ENCODE measurements around the gene ITK. TPM values are rescaled to one million over a fixed set of nuclear protein-coding genes. Genes with fewer than 3 reads are reported as not detected.

ITK gene
- total and polyA plus RNA-seq, 9 donors: 0.35 to 2.1 (median 1.5) TPM

- WGBS, 3 donors: 80 to 84% (median 80%) methylated on average over 6 of the region's 6 CpGs
- no peak overlapping the region for H3K4me3 ChIP-seq
- H3K36me3 ChIP-seq: no peaks in the 10 kb centered on the region
- H3K27me3 ChIP-seq: no peaks in the 10 kb centered on the region
- H3K27ac ChIP-seq: no peak overlapping the region
- DNase-seq: no peak
- no peaks in the 10 kb centered on the region for H3K4me1 ChIP-seq (ENCODE audit: insufficient read depth)
- TF ChIP-seq POLR2A (IDR thresholded peaks at IDR 0.05) (no peak), EP300 (IDR thresholded peaks at IDR 0.05) (no peak)
- TF ChIP-seq, protein P1, sequence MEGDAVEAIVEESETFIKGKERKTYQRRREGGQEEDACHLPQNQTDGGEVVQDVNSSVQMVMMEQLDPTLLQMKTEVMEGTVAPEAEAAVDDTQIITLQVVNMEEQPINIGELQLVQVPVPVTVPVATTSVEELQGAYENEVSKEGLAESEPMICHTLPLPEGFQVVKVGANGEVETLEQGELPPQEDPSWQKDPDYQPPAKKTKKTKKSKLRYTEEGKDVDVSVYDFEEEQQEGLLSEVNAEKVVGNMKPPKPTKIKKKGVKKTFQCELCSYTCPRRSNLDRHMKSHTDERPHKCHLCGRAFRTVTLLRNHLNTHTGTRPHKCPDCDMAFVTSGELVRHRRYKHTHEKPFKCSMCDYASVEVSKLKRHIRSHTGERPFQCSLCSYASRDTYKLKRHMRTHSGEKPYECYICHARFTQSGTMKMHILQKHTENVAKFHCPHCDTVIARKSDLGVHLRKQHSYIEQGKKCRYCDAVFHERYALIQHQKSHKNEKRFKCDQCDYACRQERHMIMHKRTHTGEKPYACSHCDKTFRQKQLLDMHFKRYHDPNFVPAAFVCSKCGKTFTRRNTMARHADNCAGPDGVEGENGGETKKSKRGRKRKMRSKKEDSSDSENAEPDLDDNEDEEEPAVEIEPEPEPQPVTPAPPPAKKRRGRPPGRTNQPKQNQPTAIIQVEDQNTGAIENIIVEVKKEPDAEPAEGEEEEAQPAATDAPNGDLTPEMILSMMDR (IDR thresholded peaks at IDR 0.05): no peak
- H3K9me3 ChIP-seq: no peaks in the 10 kb centered on the region
- intact Hi-C loops (cut with DNase I): no loop called here
Observed at GRCh38 chr5:157290156-157290980, 109.7 kb downstream of the ITK start.

DNA sequence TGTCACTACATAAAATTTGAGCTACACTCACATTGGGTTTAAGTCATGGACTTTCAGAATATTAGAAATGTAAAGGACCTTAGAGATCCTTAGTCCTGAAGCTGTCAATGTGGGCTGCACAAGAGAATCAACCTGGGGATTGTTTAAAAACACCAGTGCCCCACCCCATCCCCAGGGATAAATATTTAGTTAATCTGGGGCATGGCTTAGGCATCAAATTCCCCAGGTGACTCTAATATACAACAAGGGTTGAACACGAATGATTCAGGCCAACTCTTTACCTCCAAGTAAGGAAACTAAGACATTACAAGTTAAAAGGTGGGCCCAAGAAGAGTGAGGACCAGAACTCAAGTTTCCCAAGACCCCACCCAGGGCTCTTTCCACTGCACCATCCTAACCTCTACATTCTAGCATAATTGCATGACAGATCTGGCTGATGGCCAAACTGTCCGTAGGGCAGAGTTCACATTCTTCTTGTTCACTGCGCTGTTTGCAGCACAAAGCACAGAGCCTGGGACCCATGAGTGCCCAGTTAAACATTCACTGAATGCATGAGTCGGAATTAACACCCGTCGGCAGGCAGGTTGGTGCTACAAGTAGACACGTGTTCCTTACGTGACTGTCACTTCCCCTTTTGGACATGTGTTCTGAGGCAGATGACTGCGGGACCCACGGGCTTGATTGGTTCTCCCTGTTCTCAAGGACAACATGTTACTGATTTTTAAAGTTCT, 110.5 kb downstream of the ITK start:
- intact Hi-C loops (cut with DNase I): no loop called here
- no peaks in the 10 kb centered on the region for H3K9me3 ChIP-seq
- no peaks in the 10 kb centered on the region for H3K4me1 ChIP-seq (ENCODE audit: insufficient read depth)
- no peak for DNase-seq
- 76 to 83% (median 82%) methylated on average over 10 of the region's 10 CpGs for WGBS, 3 donors
- no peak overlapping the region for H3K27ac ChIP-seq
- no peaks in the 10 kb centered on the region for H3K27me3 ChIP-seq
- no peaks in the 10 kb centered on the region for H3K36me3 ChIP-seq
- no peak for TF ChIP-seq POLR2A (IDR thresholded peaks at IDR 0.05)
- TF ChIP-seq, protein P1 (IDR thresholded peaks at IDR 0.05): no peak
- TF ChIP-seq EP300 (IDR thresholded peaks at IDR 0.05): no peak
- H3K4me3 ChIP-seq: no peak overlapping the region

DNA sequence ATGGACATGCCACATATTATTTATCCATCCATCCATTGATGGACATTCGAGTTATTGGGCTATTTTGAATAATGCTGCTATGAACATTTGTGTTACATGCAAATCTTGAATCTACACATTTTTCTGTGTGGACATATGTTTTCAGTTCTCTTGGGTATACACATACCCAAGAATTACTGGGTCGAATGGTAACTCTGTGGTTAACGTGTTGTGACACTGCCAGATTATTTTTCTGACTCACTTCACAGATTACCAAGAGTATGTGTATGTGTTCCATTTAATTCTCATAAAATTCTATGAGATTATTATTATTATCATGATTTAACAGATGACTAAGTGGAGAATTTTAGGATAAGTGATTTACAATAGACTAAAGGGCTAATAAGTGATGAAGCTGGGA, 112.0 kb downstream of the ITK start:
- Histone ChIP-seq H3K27ac (no peak overlapping the region), H3K9me3 (no peaks in the 10 kb centered on the region), H3K4me1 (ENCODE audit: insufficient read depth) (no peaks in the 10 kb centered on the region), H3K36me3 (no peaks in the 10 kb centered on the region), H3K27me3 (no peaks in the 10 kb centered on the region), H3K4me3 (no peak overlapping the region)
- DNase-seq: no peak
- no peak for TF ChIP-seq POLR2A (IDR thresholded peaks at IDR 0.05)
- TF ChIP-seq, protein P1 (IDR thresholded peaks at IDR 0.05): no peak
- no peak for TF ChIP-seq EP300 (IDR thresholded peaks at IDR 0.05)
- intact Hi-C loops (cut with DNase I): no loop called here
- 88 to 93% (median 90%) methylated on average over 3 of the region's 3 CpGs for WGBS, 3 donors

DNA sequence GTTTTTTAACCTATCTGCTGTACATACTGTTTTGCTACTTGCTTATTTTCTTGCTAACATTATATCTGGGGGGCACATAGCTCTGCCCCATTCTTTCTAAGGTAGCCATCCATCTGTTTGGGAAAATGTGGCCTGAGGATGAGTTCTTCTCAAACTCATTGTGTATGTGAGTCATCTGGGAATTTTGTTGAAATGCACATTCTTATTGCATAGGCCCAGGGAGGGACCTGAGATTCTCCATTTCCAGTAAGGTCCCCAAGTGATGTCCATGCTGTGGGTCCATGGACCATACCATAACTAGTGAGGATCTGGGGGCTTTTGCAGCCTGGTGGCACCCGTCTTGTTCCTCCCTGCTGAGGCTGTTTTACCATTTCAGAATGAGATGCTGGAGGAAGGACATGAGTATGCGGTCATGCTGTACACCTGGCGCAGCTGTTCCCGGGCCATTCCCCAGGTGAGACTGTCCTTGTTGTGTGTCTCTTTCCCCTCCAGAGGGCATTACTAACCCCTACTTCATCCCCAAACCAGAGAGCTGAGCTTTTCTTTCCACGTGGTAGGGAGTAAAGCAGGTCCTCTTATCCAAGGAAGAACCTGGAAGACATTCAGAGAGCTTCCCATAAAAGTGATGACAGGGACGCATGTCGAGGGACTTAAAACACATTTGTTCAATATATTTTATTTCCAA, 113.9 kb downstream of the ITK start:
- H3K9me3 ChIP-seq: no peaks in the 10 kb centered on the region
- H3K27me3 ChIP-seq: no peaks in the 10 kb centered on the region
- intact Hi-C loops (cut with DNase I): no loop called here
- H3K4me1 ChIP-seq (ENCODE audit: insufficient read depth): no peaks in the 10 kb centered on the region
- H3K27ac ChIP-seq: no peak overlapping the region
- no peak for DNase-seq
- TF ChIP-seq EP300 (IDR thresholded peaks at IDR 0.05): no peak
- TF ChIP-seq POLR2A (IDR thresholded peaks at IDR 0.05): no peak
- TF ChIP-seq, protein P1 (IDR thresholded peaks at IDR 0.05): no peak
- no peak overlapping the region for H3K4me3 ChIP-seq
- H3K36me3 ChIP-seq: no peaks in the 10 kb centered on the region
- WGBS, 3 donors: 80 to 83% (median 82%) methylated on average over 7 of the region's 7 CpGs
